ENCODE results near the gene AMOTL1. TPM values are rescaled to one million over a fixed set of nuclear protein-coding genes. Genes with fewer than 3 reads are reported as not detected.
"Not testable (repeated sequence)": the region's sequence is repeated elsewhere in the genome, so short reads cannot be mapped to it uniquely, and the experiment has no call there.

AMOTL1 gene
- total RNA-seq, 1 experiment from 2014 or later = 10.1 TPM

DNA sequence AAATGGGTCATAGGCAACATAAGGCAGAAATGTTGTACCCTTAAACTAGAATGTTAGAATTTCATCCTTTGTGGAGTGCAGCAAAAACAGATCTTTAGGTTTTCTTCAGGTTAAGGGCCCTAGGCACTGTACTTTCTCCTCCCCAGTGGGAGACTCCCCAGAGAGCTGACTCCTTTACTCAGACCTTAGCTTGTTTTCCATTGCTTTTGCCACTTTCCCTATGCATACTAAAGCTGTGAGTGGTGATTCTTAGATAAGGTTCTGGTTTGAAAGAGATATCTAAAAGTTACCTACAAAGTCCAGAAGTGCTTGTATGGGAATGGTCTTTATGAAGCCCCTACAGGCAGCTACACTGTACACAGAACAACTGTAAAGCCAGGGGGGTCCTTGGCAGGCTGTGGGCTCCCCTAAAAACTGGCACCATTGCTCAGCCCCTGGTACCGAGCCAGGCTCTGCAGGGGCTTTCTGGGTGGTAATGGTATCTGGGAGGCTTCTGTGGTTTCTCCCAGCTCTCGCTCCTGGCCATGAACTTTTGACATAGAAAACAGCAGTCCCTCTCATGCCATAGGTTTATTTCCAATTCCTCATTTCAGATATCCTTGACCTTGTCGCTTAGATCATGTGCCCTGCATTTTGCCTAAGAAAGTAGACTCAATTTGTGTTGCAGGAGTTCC lies 23.2 kb downstream of the AMOTL1 start:
- no peak for DNase-seq (ENCODE audit: extremely low read depth, low read depth)

DNA sequence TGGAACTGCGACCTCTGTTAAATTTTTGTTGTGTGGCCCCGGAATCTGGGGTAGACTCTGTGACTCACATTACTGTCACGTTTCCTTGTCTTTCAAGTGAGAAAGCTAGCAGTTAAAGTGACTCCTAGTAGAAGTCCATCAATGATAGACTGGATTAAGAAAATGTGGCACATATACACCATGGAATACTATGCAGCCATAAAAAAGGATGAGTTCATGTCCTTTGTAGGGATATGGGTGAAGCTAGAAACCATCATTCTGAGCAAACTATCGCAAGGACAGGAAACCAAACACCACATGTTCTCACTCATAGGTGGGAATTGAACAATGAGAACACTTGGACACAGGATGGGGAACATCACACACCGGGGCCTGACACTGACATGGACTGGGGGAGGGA lies 23.8 kb downstream of the AMOTL1 start:
- DNase-seq (ENCODE audit: extremely low read depth, low read depth) = not testable (repeated sequence)

- no peak for DNase-seq (ENCODE audit: extremely low read depth, low read depth)
Observed at GRCh38 chr11:94792451-94792850, 24.3 kb downstream of the AMOTL1 start.

GRCh38 chr11:94793002-94793401 lies 24.8 kb downstream of the AMOTL1 start:
- DNase-seq (ENCODE audit: extremely low read depth, low read depth) = no peak

GRCh38 chr11:94793822-94794221 lies 25.7 kb downstream of the AMOTL1 start:
- DNase-seq (ENCODE audit: extremely low read depth, low read depth) = no peak

DNA sequence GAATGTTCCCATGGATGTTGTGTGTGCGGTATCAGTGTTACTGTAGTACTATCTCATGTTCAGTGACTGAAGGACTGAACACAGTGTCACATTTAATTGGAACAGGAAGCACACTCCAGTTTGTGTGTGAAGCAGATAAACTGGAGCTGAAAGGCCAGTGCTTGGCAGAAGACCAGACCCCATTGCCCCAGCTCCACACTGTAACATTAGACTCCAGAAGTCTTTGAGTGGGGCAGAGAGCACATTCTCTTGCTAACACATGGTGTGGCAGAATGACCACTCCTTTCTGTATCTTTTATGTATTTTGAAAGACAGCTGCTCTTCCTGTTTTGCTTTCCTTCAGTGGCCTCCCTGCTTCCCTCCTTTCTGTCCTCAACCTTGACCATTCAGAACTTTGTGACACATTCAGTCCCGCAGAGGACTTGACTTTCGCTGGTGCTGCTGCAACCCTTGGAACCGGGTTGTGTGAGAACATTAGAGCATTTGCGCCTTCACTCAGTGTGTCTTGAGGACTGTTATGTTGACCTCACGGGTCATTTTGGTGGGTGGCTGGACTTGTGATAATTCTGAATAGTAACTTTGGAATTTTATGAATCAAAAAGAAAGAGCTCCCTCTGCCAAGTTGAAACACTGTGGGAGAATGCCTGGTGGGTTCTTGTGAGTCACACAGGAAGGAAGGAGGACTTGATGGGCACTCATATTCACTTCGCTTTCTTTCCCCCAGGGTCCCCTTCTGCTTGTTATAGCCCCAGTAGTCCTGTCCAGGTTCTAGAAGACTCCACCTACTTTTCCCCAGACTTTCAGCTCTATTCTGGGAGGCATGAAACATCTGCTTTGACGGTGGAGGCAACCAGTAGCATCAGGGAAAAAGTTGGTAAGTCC lies 26.4 kb downstream of the AMOTL1 start:
- DNase-seq (ENCODE audit: extremely low read depth, low read depth) = no peak

DNA sequence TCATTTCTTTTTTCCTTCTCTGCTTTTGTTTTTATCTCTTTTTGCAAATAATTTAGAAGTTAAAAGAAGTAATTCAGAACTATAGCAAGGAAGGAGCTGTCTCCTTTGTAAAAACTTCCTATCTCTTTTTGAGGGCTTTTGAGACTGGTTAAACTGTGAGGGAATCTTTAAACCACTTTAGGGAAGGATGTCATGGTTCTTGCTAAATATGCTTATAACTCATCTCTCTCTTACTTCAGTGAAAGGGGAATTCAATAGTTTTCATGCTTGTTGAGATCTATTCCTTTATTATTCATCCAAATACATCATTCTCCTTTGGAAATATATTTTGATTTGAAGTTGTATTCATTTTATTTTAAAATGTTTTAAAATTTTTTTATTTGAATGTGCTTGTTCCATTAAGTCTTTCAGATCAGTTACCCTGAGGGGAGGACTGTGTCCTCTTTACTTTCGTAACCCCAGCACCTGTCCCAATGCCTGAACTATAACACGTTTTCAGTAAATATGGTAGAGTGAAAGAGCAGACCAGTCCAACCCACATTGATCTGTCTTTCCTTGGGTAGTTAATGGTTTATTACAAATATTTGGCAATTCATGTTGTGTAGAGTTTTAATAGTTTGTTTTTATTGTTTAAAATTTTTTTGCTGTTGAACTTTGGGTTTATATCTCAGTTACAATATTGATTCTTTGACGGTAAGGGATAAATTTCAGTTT lies 27.5 kb downstream of the AMOTL1 start:
- no peak for DNase-seq (ENCODE audit: extremely low read depth, low read depth)

DNA sequence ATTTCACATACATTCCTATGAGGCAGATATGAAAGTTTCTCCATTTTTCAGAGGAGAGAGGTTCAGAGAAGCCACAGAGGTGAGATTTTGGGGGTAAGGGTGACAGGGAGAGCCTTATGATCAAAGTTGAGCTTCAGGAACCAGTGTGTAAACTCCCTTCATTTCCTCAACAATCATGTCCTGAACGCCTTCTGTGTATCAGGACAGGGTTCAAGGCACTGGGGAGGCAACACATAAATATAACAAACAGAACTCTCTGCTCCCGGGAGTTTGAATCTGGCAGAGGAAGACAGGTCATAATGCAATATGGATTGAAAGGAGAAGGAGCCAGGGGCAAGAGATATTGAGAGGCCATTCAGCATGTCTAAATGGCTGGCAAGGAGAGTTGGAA lies 28.0 kb downstream of the AMOTL1 start:
- DNase-seq (ENCODE audit: extremely low read depth, low read depth) = no peak

- no peak for DNase-seq (ENCODE audit: extremely low read depth, low read depth)
Observed at GRCh38 chr11:94796863-94797262, 28.7 kb downstream of the AMOTL1 start.

DNA sequence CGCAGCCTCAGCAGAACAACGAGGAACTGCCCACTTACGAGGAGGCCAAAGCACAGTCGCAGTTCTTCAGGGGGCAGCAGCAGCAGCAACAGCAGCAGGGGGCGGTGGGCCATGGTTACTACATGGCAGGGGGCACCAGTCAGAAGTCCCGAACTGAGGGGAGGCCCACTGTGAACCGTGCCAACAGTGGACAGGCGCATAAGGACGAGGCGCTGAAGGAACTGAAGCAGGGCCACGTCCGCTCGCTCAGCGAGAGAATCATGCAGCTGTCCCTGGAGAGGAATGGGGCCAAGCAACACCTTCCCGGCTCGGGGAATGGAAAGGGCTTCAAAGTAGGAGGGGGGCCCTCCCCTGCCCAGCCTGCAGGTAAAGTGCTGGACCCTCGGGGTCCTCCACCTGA lies 31.6 kb downstream of the AMOTL1 start:
- no peak for DNase-seq (ENCODE audit: extremely low read depth, low read depth)

DNA sequence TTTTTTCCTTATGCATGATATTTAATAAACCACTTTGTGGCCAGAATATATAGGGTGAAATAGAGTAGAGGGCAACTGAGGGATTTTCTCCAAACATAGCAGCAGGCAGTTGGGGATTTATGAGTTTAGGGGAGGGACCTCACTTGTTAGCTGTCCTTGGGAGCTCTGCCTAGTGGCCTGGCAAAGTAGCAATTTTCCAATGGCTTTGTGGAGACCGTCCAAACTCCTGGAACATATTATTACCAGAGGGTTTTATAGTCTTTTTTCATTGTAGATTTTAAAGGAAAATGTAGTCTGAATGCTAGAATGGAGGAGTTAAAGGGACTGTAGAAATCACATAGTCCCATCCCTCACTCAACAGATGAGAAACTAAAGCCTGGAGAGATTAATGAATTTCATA lies 32.3 kb downstream of the AMOTL1 start:
- DNase-seq (ENCODE audit: extremely low read depth, low read depth) = no peak

DNA sequence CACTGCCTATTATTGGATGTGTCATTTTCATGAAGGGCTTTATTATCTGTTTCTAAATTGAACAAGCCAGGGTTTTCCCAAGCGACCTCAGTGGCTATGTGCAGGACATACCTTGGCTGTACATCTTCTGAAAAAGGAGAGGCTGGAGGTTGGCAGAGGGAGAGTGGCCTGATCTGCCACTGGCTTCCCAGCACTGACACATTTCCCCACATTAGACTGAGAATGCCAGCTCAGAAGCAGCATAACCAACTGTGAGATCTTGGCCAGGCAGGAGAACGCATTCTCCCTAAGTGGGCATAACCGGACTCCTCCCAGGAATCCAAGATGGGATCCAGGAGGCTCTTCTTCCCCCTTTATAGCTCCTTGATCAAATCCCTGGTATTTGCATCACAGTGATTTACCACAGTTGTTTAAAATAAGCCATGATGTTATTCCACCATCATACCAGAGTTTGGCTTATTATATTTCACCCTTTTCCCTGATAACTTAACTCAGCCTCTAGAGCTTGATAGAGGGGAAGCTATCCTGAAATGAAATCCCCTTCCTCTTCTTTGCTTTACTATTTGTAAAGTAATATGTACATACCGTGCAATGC lies 33.8 kb downstream of the AMOTL1 start:
- no peak for DNase-seq (ENCODE audit: extremely low read depth, low read depth)

GRCh38 chr11:94802501-94802900 lies 34.3 kb downstream of the AMOTL1 start:
- DNase-seq (ENCODE audit: extremely low read depth, low read depth) = no peak

DNA sequence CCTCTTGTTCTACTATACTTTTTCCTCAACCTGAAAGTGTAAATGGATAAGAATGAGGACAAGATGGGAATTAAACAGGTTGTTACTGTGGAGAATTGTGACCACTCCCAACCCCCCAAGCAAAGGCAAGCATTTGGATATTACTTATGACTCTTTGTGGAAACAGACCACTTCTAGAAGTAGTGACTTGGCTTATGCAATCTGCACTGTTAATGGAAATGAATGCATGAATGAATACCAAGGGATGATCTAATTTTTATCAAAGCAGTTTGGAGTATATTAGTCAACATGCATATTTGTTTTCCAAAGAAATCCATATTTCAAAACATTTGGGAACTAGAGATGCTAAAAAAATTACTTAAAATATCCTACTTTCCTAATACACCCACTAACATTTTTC lies 35.3 kb downstream of the AMOTL1 start:
- no peak for DNase-seq (ENCODE audit: extremely low read depth, low read depth)

GRCh38 chr11:94804874-94805273 lies 36.7 kb downstream of the AMOTL1 start:
- no peak for DNase-seq (ENCODE audit: extremely low read depth, low read depth)

DNA sequence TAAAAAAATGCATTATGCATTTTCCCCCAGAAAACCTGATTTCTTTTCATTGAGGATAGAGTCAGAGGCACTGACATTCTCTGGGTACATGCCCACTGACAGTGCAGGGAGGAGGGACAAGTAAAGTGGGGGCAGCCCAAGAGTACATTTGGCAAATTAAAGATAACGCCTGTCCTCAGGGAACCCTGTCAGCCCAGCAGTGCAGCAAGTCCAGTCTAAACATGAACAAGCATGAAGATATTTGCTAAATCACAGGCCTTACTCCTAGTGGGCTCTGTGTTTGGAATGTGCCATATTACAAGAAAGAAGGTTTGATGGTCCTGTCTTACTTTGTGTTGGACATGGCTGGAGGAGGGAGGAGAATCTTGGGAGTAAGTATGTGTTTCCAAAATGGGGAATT lies 37.9 kb downstream of the AMOTL1 start:
- no peak for DNase-seq (ENCODE audit: extremely low read depth, low read depth)

- no peak for DNase-seq (ENCODE audit: extremely low read depth, low read depth)
Observed at GRCh38 chr11:94806419-94806818, 38.3 kb downstream of the AMOTL1 start.

DNA sequence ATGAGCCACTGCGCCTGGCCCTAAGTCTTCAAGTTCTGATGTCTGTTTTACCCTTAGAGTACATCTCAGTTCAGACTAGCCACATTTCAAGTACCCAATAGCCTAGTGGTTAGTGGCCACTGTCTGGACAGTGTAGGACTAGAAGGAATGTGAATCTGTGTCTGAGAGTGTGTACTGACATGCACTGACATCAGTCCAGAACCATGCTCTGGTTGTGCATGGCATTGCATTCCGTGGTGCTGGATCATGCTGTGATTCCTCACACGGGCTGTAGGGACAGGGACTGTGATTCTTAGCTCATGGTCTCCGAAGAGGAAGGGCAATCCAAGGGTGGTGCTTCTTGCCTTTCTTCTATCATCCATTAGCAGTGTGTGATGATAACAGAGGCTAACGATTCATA lies 41.1 kb downstream of the AMOTL1 start:
- DNase-seq (ENCODE audit: extremely low read depth, low read depth) = no peak

- not testable (repeated sequence) for DNase-seq (ENCODE audit: extremely low read depth, low read depth)
Observed at GRCh38 chr11:94812724-94813720, 44.9 kb downstream of the AMOTL1 start.

Measured in NCI-H460 (cell line).